Activated B cell treated with CpG ODN at 0.5 μM for 24 hours (primary cell): Measurements from ENCODE around the gene FARS2. TPM values are rescaled to one million over a fixed set of nuclear protein-coding genes. Genes with fewer than 3 reads are reported as not detected.

Experiments used
- ATAC-seq: fragments of 200-7000 bp; cut with Tn5 transposase; one replicate; pipeline ENCODE4 v1.10.0; 2021; ENCODE audit warnings: low read depth, mild to moderate bottlenecking, moderate library complexity
- CTCF ChIA-PET: fragments of 350-600 bp; sonication (Branson Sonifier 250); formaldehyde crosslinking; loops from one replicate; lab custom pipeline; 2021; ENCODE audit warnings: antibody characterized with exemption; lab: Charles Lee
- POLR2A ChIA-PET: fragments of 350-600 bp; sonication (Branson Sonifier 250); formaldehyde crosslinking; loops from one replicate; lab custom pipeline; 2021; ENCODE audit warnings: antibody characterized with exemption; lab: Charles Lee
- DNase-seq: peaks from one replicate; pipeline ENCODE4 v3.0.0; 2022
- H3K27ac Mint-ChIP-seq: one replicate; pipeline ENCODE4 v1.8.0; 2020; ENCODE audit warnings: mixed read lengths
- H3K27me3 Mint-ChIP-seq: one replicate; pipeline ENCODE4 v1.8.0; 2021; ENCODE audit warnings: mixed read lengths
- H3K36me3 Mint-ChIP-seq: one replicate; pipeline ENCODE4 v1.8.0; 2021; ENCODE audit warnings: low read depth, mixed read lengths
- H3K4me1 Mint-ChIP-seq: one replicate; pipeline ENCODE4 v1.8.0; 2021; ENCODE audit warnings: mixed read lengths
- H3K4me3 Mint-ChIP-seq: one replicate; pipeline ENCODE4 v1.8.0; 2020; ENCODE audit warnings: mild to moderate bottlenecking, mixed read lengths
- H3K9me3 Mint-ChIP-seq: one replicate; pipeline ENCODE4 v1.8.0; 2020; ENCODE audit warnings: mixed read lengths
- CTCF ChIP-seq: fragments of 200-600 bp; IDR thresholded peaks from one replicate; pipeline ENCODE4 v1.8.0; 2022; ENCODE audit warnings: antibody characterized with exemption, mild to moderate bottlenecking
- intact Hi-C: fragments of 100-400 bp; cut with micrococcal nuclease; formaldehyde crosslinking; loops from one replicate; pipeline ENCODE4 v1.15.1; 2024
- total RNA-seq: library from RNA; stranded (reverse); gene quantifications from 2 replicates; pipeline ENCODE4 v1.2.3, GENCODE V29; 2022

The FARS2 gene
- total RNA-seq, 1 donor from 2014 or later, result 32.7 TPM

- ChIA-PET CTCF (interaction anchor here (0.6 to 1.5 kb wide), 5 partner anchors 88 to 214 kb away, joined by 3 to 5 read pairs (median 3); no protein-coding TSS in a partner anchor), POLR2A (no interaction called here)
- H3K36me3 Mint-ChIP-seq, result peaks cover 33% of the 10 kb centered on the region
- H3K27me3 Mint-ChIP-seq, result no peaks in the 10 kb centered on the region
- DNase-seq, result no peak
- intact Hi-C loops, result loop anchor here (1.0 to 2.0 kb wide), 2 partner anchors 88 to 183 kb away; no protein-coding TSS in a partner anchor
- H3K9me3 Mint-ChIP-seq, result no peaks in the 10 kb centered on the region
- H3K27ac Mint-ChIP-seq, result no peak overlapping the region
- no peak for ATAC-seq
- TF ChIP-seq CTCF, result no peak
- H3K4me1 Mint-ChIP-seq, result peaks cover 11% of the 10 kb centered on the region
- H3K4me3 Mint-ChIP-seq, result no peak overlapping the region
Measured at GRCh38 chr6:5215799-5216198, 45.5 kb upstream of the FARS2 start.

GRCh38 chr6:5217356-5217755 lies 44.0 kb upstream of the FARS2 start:
- ATAC-seq (no peak), DNase-seq (no peak)
- Mint-ChIP-seq H3K4me3 (no peak overlapping the region), H3K4me1 (peaks cover 11% of the 10 kb centered on the region), H3K36me3 (peaks cover 33% of the 10 kb centered on the region), H3K27me3 (no peaks in the 10 kb centered on the region), H3K9me3 (no peaks in the 10 kb centered on the region), H3K27ac (no peak overlapping the region)
- no peak for TF ChIP-seq CTCF
- ChIA-PET POLR2A (no interaction called here), CTCF (no interaction called here)
- intact Hi-C loops, result no loop called here

- H3K27me3 Mint-ChIP-seq, result no peaks in the 10 kb centered on the region
- H3K4me3 Mint-ChIP-seq, result no peak overlapping the region
- H3K36me3 Mint-ChIP-seq, result peaks cover 26% of the 10 kb centered on the region
- TF ChIP-seq CTCF, result no peak
- ChIA-PET POLR2A (no interaction called here), CTCF (interaction anchor here (0.9 kb wide), 1 partner anchor 252 kb away, joined by 4 read pairs; no protein-coding TSS in a partner anchor)
- ATAC-seq (no peak), DNase-seq (no peak)
- H3K4me1 Mint-ChIP-seq, result peaks cover 11% of the 10 kb centered on the region
- intact Hi-C loops, result no loop called here
- H3K27ac Mint-ChIP-seq, result no peak overlapping the region
- H3K9me3 Mint-ChIP-seq, result no peaks in the 10 kb centered on the region
Measured at GRCh38 chr6:5219011-5219691, 42.2 kb upstream of the FARS2 start.

- Mint-ChIP-seq H3K4me3 (no peak overlapping the region), H3K9me3 (no peaks in the 10 kb centered on the region), H3K36me3 (peaks cover 15% of the 10 kb centered on the region), H3K27me3 (no peaks in the 10 kb centered on the region), H3K27ac (no peak overlapping the region), H3K4me1 (peaks cover 6% of the 10 kb centered on the region)
- DNase-seq (no peak), ATAC-seq (no peak)
- ChIA-PET CTCF (no interaction called here), POLR2A (no interaction called here)
- intact Hi-C loops, result no loop called here
- no peak for TF ChIP-seq CTCF
Measured at GRCh38 chr6:5220443-5220842, 40.9 kb upstream of the FARS2 start.

- intact Hi-C loops, result no loop called here
- no peaks in the 10 kb centered on the region for H3K27me3 Mint-ChIP-seq
Measured at GRCh38 chr6:5223309-5223708, 38.0 kb upstream of the FARS2 start.

More at GRCh38 chr6:5223309-5223708, 38.0 kb upstream of the FARS2 start:
- ChIA-PET POLR2A (no interaction called here), CTCF (no interaction called here)
- DNase-seq (no peak), ATAC-seq (no peak)
- H3K4me1 Mint-ChIP-seq, result no peaks in the 10 kb centered on the region
- peaks cover 10% of the 10 kb centered on the region for H3K36me3 Mint-ChIP-seq
- no peak for TF ChIP-seq CTCF
- H3K27ac Mint-ChIP-seq, result no peak overlapping the region
- no peaks in the 10 kb centered on the region for H3K9me3 Mint-ChIP-seq
- no peak overlapping the region for H3K4me3 Mint-ChIP-seq
